T-cell (primary cell): ENCODE data around the gene MAN2B2. TPM values are rescaled to one million over a fixed set of nuclear protein-coding genes. Genes with fewer than 3 reads are reported as not detected.

Source experiments
- ATAC-seq, 4 experiments: fragments of 200-7000 bp in 3 of 4; fragments of 150-1000 bp in 1 of 4; cut with Tn5 transposase; replicated peaks in 1 of 4; 1 replicate in 3 of 4; 2 replicates in 1 of 4; pipeline ENCODE4 v1.10.0; 2021; ENCODE audit warnings: moderate library complexity in 3 of 4, mild to moderate bottlenecking in 2 of 4, moderate number of reproducible peaks in 1 of 4
- CTCF ChIA-PET, 2 donors: fragments of 300-600 bp; sonication (Branson Sonifier 250); formaldehyde crosslinking; loops; one replicate each; lab custom pipeline; 2022; ENCODE audit warnings: antibody characterized with exemption in 2 of 2; lab: Charles Lee
- POLR2A ChIA-PET, 2 donors: fragments of 300-600 bp; sonication (Branson Sonifier 250); formaldehyde crosslinking; loops; one replicate each; lab custom pipeline; 2022; ENCODE audit warnings: antibody characterized with exemption in 2 of 2; lab: Charles Lee
- DNase-seq, 35 experiments: peaks; one replicate each; pipeline versions ENCODE4 v3.0.0 to v3.0.0-alpha.2; 2013 to 2023
- H3K27ac ChIP-seq: one replicate; pipeline ENCODE4 v1.5.1; 2013; ENCODE audit warnings: low read length
- H3K27me3 ChIP-seq, 2 experiments: replicated peaks in 1 of 2; 1 replicate in 1 of 2; 2 replicates in 1 of 2; pipeline versions ENCODE4 v1.6.1 to v1.7.0; 2013; ENCODE audit warnings: low read length in 1 of 2, mixed read lengths in 1 of 2; ENCODE audit not compliant: control insufficient read depth in 2 of 2, insufficient read depth in 2 of 2; ENCODE audit errors: extremely low read depth in 1 of 2
- H3K36me3 ChIP-seq, 2 donors: 1 replicate in 1 of 2; 2 replicates in 1 of 2; pipeline versions ENCODE4 v1.6.1 to v1.7.0; 2013; ENCODE audit warnings: low read length in 1 of 2; ENCODE audit not compliant: control insufficient read depth in 2 of 2, insufficient read depth in 1 of 2; ENCODE audit errors: extremely low read depth in 1 of 2
- H3K4me1 ChIP-seq, 2 experiments: 1 replicate in 1 of 2; 2 replicates in 1 of 2; pipeline versions ENCODE4 v1.6.1 to v1.7.0; 2013; ENCODE audit warnings: low read length in 2 of 2, mixed read lengths in 1 of 2; ENCODE audit not compliant: insufficient read depth in 2 of 2, control insufficient read depth in 1 of 2; ENCODE audit errors: extremely low read depth in 1 of 2
- H3K4me3 ChIP-seq, 2 donors: 1 replicate in 1 of 2; 2 replicates in 1 of 2; pipeline versions ENCODE4 v1.5.1 to v1.7.0; 2013; ENCODE audit warnings: mild to moderate bottlenecking in 2 of 2, low read length in 1 of 2, moderate library complexity in 1 of 2; ENCODE audit not compliant: control insufficient read depth in 1 of 2; ENCODE audit errors: extremely low read depth in 1 of 2
- H3K9me3 ChIP-seq: 2 replicates; pipeline ENCODE4 v1.7.0; 2013
- H3K27ac Mint-ChIP-seq, 2 donors: one replicate each; pipeline ENCODE4 v1.8.0; 2020 to 2021; ENCODE audit warnings: mild to moderate bottlenecking in 2 of 2, mixed read lengths in 2 of 2
- H3K27me3 Mint-ChIP-seq, 2 donors: one replicate each; pipeline ENCODE4 v1.8.0; 2021 to 2022; ENCODE audit warnings: mixed read lengths in 2 of 2
- H3K36me3 Mint-ChIP-seq: one replicate; pipeline ENCODE4 v1.8.0; 2021; ENCODE audit warnings: mixed read lengths
- H3K4me1 Mint-ChIP-seq, 3 donors: one replicate each; pipeline ENCODE4 v1.8.0; 2020 to 2022; ENCODE audit warnings: mixed read lengths in 3 of 3, mild to moderate bottlenecking in 1 of 3
- H3K4me3 Mint-ChIP-seq, 3 donors: one replicate each; pipeline ENCODE4 v1.8.0; 2020 to 2022; ENCODE audit warnings: mild to moderate bottlenecking in 3 of 3, mixed read lengths in 3 of 3, moderate library complexity in 3 of 3
- H3K9me3 Mint-ChIP-seq, 3 donors: one replicate each; pipeline ENCODE4 v1.8.0; 2020 to 2022; ENCODE audit warnings: mixed read lengths in 3 of 3
- WGBS: methylation state at CpG from one replicate; pipeline ENCODE4 v1.1.5; 2013; ENCODE audit warnings: missing lambda C conversion rate; ENCODE audit not compliant: insufficient coverage; 5-methylcytosine and 5-hydroxymethylcytosine counted together
- total RNA-seq, 35 experiments: library from RNA in 6 of 35; stranded (reverse) in 6 of 35; fragments of 120-200 nt in 1 of 35; gene quantifications; one replicate each; pipeline versions ENCODE4 v1.2.1 to v1.2.4 and lab custom pipeline; 2013 to 2026

MAN2B2 gene
- total RNA-seq, 5 donors from 2014 or later (not counting 1 experiment from before 2014, with no cell fraction given): 27.4 to 54.1 (median 45.8) TPM

DNA sequence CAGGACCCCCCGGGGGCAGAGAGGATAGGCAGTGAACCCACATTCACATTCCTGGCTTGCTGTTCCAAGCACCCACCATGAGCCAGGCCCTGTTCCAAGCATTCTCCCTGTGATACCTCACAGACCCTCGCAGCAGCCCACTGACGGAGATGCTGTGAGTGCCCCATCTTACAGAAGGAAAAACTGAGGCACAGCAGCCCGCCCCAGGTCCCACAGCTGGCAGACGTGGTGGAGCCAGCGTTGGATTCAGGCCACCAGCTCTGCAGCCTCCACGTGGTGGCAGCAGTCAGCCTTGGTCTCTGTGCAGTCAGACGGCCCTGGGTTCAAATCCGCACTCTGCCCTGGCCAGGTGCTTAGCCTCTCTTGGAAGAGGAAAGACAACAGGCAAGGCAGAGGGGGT is 16.8 kb downstream of the MAN2B2 start:
- ChIA-PET POLR2A (no interaction called here), CTCF (interaction anchor here in 1 of 2 donors (0.6 kb wide), 1 partner anchor 18 kb away, joined by 3 read pairs; no protein-coding TSS in a partner anchor)
- ATAC-seq: no peak
- H3K27me3 Mint-ChIP-seq: no peaks in the 10 kb centered on the region
- no peak overlapping the region for H3K27ac ChIP-seq
- H3K4me3 ChIP-seq: no peak overlapping the region
- 88% methylated on average over 6 of the region's 9 CpGs for WGBS
- no peaks in the 10 kb centered on the region for H3K9me3 Mint-ChIP-seq
- H3K4me1 Mint-ChIP-seq: peaks cover 0 to 5% (median 0%) of the 10 kb centered on the region in 3 donors
- peaks cover 36% of the 10 kb centered on the region for H3K36me3 Mint-ChIP-seq
- DNase-seq: no peak
- no peak overlapping the region for H3K4me3 Mint-ChIP-seq
- H3K27ac Mint-ChIP-seq: no peak overlapping the region
- no peaks in the 10 kb centered on the region for H3K4me1 ChIP-seq
- no peaks in the 10 kb centered on the region for H3K27me3 ChIP-seq
- H3K9me3 ChIP-seq: no peaks in the 10 kb centered on the region
- H3K36me3 ChIP-seq: peaks cover 6 to 69% of the 10 kb centered on the region in 2 donors

GRCh38 chr4:6592804-6593563 is 18.0 kb downstream of the MAN2B2 start:
- no peak for DNase-seq
- Mint-ChIP-seq H3K27me3 (no peaks in the 10 kb centered on the region), H3K9me3 (no peaks in the 10 kb centered on the region), H3K27ac (no peak overlapping the region), H3K4me1 (peaks cover 0 to 5% (median 0%) of the 10 kb centered on the region in 3 donors), H3K4me3 (no peak overlapping the region), H3K36me3 (peaks cover 36% of the 10 kb centered on the region)
- Histone ChIP-seq H3K9me3 (no peaks in the 10 kb centered on the region), H3K4me3 (no peak overlapping the region), H3K27ac (no peak overlapping the region), H3K27me3 (no peaks in the 10 kb centered on the region), H3K4me1 (no peaks in the 10 kb centered on the region), H3K36me3 (peaks cover 10 to 72% of the 10 kb centered on the region in 2 donors)
- ChIA-PET POLR2A (no interaction called here), CTCF (no interaction called here)
- 95% methylated on average over 14 of the region's 16 CpGs for WGBS
- no peak for ATAC-seq

DNA sequence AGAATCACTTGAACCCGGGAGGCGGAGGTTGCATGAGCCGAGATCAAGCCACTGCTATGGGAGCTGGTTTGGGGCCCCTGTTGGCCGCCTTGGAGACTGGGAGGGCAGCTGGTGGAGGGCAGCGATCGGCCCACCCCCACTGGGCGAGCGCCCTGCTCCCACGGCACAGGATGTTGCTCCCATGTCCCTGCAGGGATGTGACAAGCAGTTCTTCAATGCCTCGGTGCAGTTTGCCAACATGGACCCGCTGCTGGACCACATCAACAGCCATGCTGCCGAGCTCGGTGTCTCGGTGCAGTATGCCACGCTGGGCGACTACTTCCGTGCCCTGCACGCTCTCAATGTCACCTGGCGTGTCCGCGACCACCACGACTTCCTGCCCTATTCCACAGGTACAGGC is 19.4 kb downstream of the MAN2B2 start:
- no peak for DNase-seq
- no peaks in the 10 kb centered on the region for H3K9me3 ChIP-seq
- 93% methylated on average over 11 of the region's 22 CpGs for WGBS
- no peaks in the 10 kb centered on the region for H3K27me3 Mint-ChIP-seq
- H3K36me3 Mint-ChIP-seq: peaks cover 42% of the 10 kb centered on the region
- peaks cover 0 to 5% (median 0%) of the 10 kb centered on the region in 3 donors for H3K4me1 Mint-ChIP-seq
- CTCF ChIA-PET: no interaction called here
- H3K4me3 ChIP-seq: no peak overlapping the region
- no peaks in the 10 kb centered on the region for H3K9me3 Mint-ChIP-seq
- H3K4me3 Mint-ChIP-seq: no peak overlapping the region
- H3K27ac Mint-ChIP-seq: no peak overlapping the region
- H3K27me3 ChIP-seq: no peaks in the 10 kb centered on the region
- no peaks in the 10 kb centered on the region for H3K4me1 ChIP-seq
- H3K27ac ChIP-seq: no peak overlapping the region
- H3K36me3 ChIP-seq: peaks cover 12 to 78% of the 10 kb centered on the region in 2 donors
- no peak for ATAC-seq
- POLR2A ChIA-PET: no interaction called here

DNA sequence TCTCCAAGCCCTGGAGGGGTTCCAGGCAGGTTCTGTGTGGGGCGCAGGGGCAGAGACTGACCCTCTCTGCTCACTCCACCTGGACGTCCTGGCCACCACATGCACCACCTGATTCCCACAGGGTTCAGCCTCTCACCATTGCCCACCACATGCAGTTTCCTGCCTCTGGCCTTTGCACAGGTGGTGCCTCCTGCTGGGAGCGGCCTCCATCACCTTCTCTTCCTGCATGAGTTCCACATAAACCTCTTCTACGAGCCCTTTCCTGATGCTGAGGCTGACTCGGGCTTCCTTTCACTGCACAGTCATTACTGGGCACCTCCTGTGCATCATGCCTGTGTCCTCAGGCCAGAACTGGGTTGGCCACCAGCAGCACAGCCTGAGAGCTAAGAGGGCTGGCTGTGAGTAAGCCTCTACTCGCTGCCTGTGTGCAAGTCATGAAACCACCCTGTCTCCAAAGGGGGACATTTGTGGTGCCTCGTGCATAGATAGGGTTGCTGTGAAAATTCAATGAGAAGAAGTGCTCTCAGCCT is 19.9 kb downstream of the MAN2B2 start:
- Mint-ChIP-seq H3K4me1 (peaks cover 0 to 5% (median 0%) of the 10 kb centered on the region in 3 donors), H3K27ac (no peak overlapping the region), H3K27me3 (no peaks in the 10 kb centered on the region), H3K36me3 (peaks cover 46% of the 10 kb centered on the region), H3K4me3 (no peak overlapping the region), H3K9me3 (no peaks in the 10 kb centered on the region)
- Histone ChIP-seq H3K27me3 (no peaks in the 10 kb centered on the region), H3K4me3 (no peak overlapping the region), H3K27ac (no peak overlapping the region), H3K4me1 (no peaks in the 10 kb centered on the region), H3K36me3 (peaks cover 12 to 79% of the 10 kb centered on the region in 2 donors), H3K9me3 (no peaks in the 10 kb centered on the region)
- peak in 1 of 4 experiments; percentile 20 for ATAC-seq
- 95% methylated on average over 6 of the region's 7 CpGs for WGBS
- DNase-seq: no peak
- ChIA-PET POLR2A (no interaction called here), CTCF (no interaction called here)

- WGBS: 84% methylated on average over 6 of the region's 16 CpGs
- no peak overlapping the region for H3K27ac Mint-ChIP-seq
- H3K4me1 ChIP-seq: no peaks in the 10 kb centered on the region
- H3K27me3 Mint-ChIP-seq: no peaks in the 10 kb centered on the region
- peaks cover 11 to 83% of the 10 kb centered on the region in 2 donors for H3K36me3 ChIP-seq
- ATAC-seq (peak in 1 of 4 experiments; percentile 49), DNase-seq (peak in 1 of 35 experiments; percentile 13)
- no peaks in the 10 kb centered on the region for H3K9me3 Mint-ChIP-seq
- no peak overlapping the region for H3K27ac ChIP-seq
- no peak overlapping the region for H3K4me3 ChIP-seq
- ChIA-PET CTCF (no interaction called here), POLR2A (no interaction called here)
- peaks cover 43% of the 10 kb centered on the region for H3K36me3 Mint-ChIP-seq
- no peaks in the 10 kb centered on the region for H3K9me3 ChIP-seq
- no peak overlapping the region for H3K4me3 Mint-ChIP-seq
- no peaks in the 10 kb centered on the region for H3K27me3 ChIP-seq
- peaks cover 0 to 5% (median 0%) of the 10 kb centered on the region in 3 donors for H3K4me1 Mint-ChIP-seq
Observed at GRCh38 chr4:6595897-6596537, 21.0 kb downstream of the MAN2B2 start.

- peaks cover 8 to 82% of the 10 kb centered on the region in 2 donors for H3K36me3 ChIP-seq
- CTCF ChIA-PET: interaction anchor here in 1 of 2 donors (0.5 kb wide), 1 partner anchor 47 kb away, joined by 3 read pairs; no protein-coding TSS in a partner anchor
- no peak overlapping the region for H3K27ac ChIP-seq
- H3K27me3 ChIP-seq: no peaks in the 10 kb centered on the region
- H3K4me1 ChIP-seq: no peaks in the 10 kb centered on the region
- Mint-ChIP-seq H3K27ac (no peak overlapping the region), H3K36me3 (peaks cover 47% of the 10 kb centered on the region), H3K4me3 (no peak overlapping the region), H3K9me3 (no peaks in the 10 kb centered on the region), H3K27me3 (no peaks in the 10 kb centered on the region), H3K4me1 (peaks cover 0 to 5% (median 0%) of the 10 kb centered on the region in 3 donors)
- no peaks in the 10 kb centered on the region for H3K9me3 ChIP-seq
- POLR2A ChIA-PET: no interaction called here
- over 99% methylated on average over 15 of the region's 17 CpGs for WGBS
- DNase-seq: no peak
- ATAC-seq: no peak
- H3K4me3 ChIP-seq: no peak overlapping the region
Observed at GRCh38 chr4:6596948-6597347, 22.0 kb downstream of the MAN2B2 start.
